GM21360 (cell line): ENCODE results near the gene RAB6B.

Experiments
- ATAC-seq: cut with Tn5 transposase; IDR thresholded peaks from one replicate; pipeline ENCODE4 v1.9.1; 2021; ENCODE audit warnings: mild to moderate bottlenecking, moderate library complexity; ENCODE audit not compliant: unreplicated experiment

Gene RAB6B

DNA sequence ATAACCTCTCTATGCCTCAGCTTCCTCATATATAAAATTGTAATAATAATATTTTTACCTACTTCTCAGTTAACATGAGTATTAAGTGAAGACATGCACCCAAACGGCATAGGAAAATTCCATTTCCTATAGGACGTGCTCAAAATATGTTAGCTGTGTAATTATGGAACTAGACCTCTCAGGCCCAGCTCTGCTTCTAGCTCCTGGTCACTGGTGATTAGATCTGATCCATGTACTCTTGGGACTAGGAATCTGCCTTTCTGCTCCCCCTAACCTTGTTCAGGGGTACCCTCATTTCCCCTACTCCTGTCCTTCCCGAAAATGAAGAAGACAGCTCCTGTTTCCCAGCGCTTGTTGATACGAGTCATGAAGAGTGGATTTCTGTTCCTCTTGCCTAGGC is 119.8 kb downstream of the RAB6B start:
- ATAC-seq, result no peak

DNA sequence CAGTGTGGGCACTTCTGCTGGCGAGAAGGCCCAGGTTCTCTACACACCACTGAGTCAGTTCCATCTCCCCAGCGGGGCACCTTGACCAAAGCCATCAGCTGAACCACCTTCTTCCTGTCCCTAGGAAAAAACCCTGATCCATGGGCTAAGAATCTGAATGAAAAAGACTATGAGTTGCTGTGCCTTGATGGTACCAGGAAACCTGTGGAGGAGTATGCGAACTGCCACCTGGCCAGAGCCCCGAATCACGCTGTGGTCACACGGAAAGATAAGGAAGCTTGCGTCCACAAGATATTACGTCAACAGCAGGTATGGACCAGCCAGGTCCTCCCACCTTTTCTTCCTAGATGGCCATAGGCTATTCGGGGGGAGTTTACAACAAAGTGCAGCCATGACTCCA is 120.4 kb downstream of the RAB6B start:
- ATAC-seq, result no peak
